Measurements from ENCODE around the gene MAGEB2. TPM values are rescaled to one million over a fixed set of nuclear protein-coding genes. Genes with fewer than 3 reads are reported as not detected.
"Not testable (repeated sequence)": the region's sequence is repeated elsewhere in the genome, so short reads cannot be mapped to it uniquely, and the experiment has no call there.

MAGEB2 gene
- total RNA-seq (2012; rRNA removed), result not detected in 2 replicates

GRCh38 chrX:30215357-30215843 lies at the start of gene MAGEB2:
MAGEB2 (plus strand) TSS chrX:30215563; CDS start chrX:30218581, 3,018 bp downstream.
- H3K4me3 ChIP-seq (ENCODE audit: low read length), result no peak within 1 kb of the TSS

GRCh38 chrX:30170900-30171299 lies 44.5 kb upstream of the MAGEB2 start:
- Histone ChIP-seq H3K27me3 (ENCODE audit: control insufficient read depth, insufficient read depth, low read length) (no peaks in the 10 kb centered on the region), H3K36me3 (ENCODE audit: insufficient read depth, low read length) (no peaks in the 10 kb centered on the region), H3K9ac (ENCODE audit: low read depth, low read length) (no peak overlapping the region), H3K4me3 (ENCODE audit: low read length) (no peak overlapping the region), H3K4me2 (ENCODE audit: low read length) (no peak overlapping the region), H3K4me1 (ENCODE audit: control insufficient read depth, insufficient read depth, low read length) (no peaks in the 10 kb centered on the region), H3K9me3 (replicated peaks; ENCODE audit: low read length) (no peaks in the 10 kb centered on the region)

More at GRCh38 chrX:30215357-30215843, at the start of gene MAGEB2:
- H3K27me3 ChIP-seq (ENCODE audit: control insufficient read depth, insufficient read depth, low read length), result no peaks in the 10 kb centered on the region
- H3K36me3 ChIP-seq (ENCODE audit: insufficient read depth, low read length), result no peaks in the 10 kb centered on the region
- H3K4me2 ChIP-seq (ENCODE audit: low read length), result no peak within 1 kb of the TSS
- H3K4me1 ChIP-seq (ENCODE audit: control insufficient read depth, insufficient read depth, low read length), result no peaks in the 10 kb centered on the region
- H3K9me3 ChIP-seq (replicated peaks; ENCODE audit: low read length), result no peaks in the 10 kb centered on the region
- no peak within 1 kb of the TSS for H3K9ac ChIP-seq (ENCODE audit: low read depth, low read length)

- Histone ChIP-seq H3K4me3 (ENCODE audit: low read length) (no peak overlapping the region), H3K9ac (ENCODE audit: low read depth, low read length) (no peak overlapping the region), H3K4me2 (ENCODE audit: low read length) (no peak overlapping the region), H3K4me1 (ENCODE audit: control insufficient read depth, insufficient read depth, low read length) (no peaks in the 10 kb centered on the region), H3K9me3 (replicated peaks; ENCODE audit: low read length) (no peaks in the 10 kb centered on the region), H3K36me3 (ENCODE audit: insufficient read depth, low read length) (no peaks in the 10 kb centered on the region), H3K27me3 (ENCODE audit: control insufficient read depth, insufficient read depth, low read length) (no peaks in the 10 kb centered on the region)
These were observed 34.0 kb upstream of the MAGEB2 start for GRCh38 chrX:30181353-30181752.

GRCh38 chrX:30183554-30183953 lies 31.8 kb upstream of the MAGEB2 start:
- H3K9me3 ChIP-seq (replicated peaks; ENCODE audit: low read length), result no peaks in the 10 kb centered on the region
- no peak overlapping the region for H3K9ac ChIP-seq (ENCODE audit: low read depth, low read length)
- no peaks in the 10 kb centered on the region for H3K27me3 ChIP-seq (ENCODE audit: control insufficient read depth, insufficient read depth, low read length)
- no peak overlapping the region for H3K4me2 ChIP-seq (ENCODE audit: low read length)
- no peaks in the 10 kb centered on the region for H3K36me3 ChIP-seq (ENCODE audit: insufficient read depth, low read length)
- H3K4me3 ChIP-seq (ENCODE audit: low read length), result no peak overlapping the region
- no peaks in the 10 kb centered on the region for H3K4me1 ChIP-seq (ENCODE audit: control insufficient read depth, insufficient read depth, low read length)

GRCh38 chrX:30190426-30190825 lies 24.9 kb upstream of the MAGEB2 start:
- Histone ChIP-seq H3K9me3 (replicated peaks; ENCODE audit: low read length) (no peaks in the 10 kb centered on the region), H3K4me1 (ENCODE audit: control insufficient read depth, insufficient read depth, low read length) (no peaks in the 10 kb centered on the region), H3K4me3 (ENCODE audit: low read length) (no peak overlapping the region), H3K4me2 (ENCODE audit: low read length) (no peak overlapping the region), H3K27me3 (ENCODE audit: control insufficient read depth, insufficient read depth, low read length) (no peaks in the 10 kb centered on the region), H3K36me3 (ENCODE audit: insufficient read depth, low read length) (no peaks in the 10 kb centered on the region), H3K9ac (ENCODE audit: low read depth, low read length) (no peak overlapping the region)

- H3K27me3 ChIP-seq (ENCODE audit: control insufficient read depth, insufficient read depth, low read length); H3K4me3 ChIP-seq (ENCODE audit: low read length); H3K4me1 ChIP-seq (ENCODE audit: control insufficient read depth, insufficient read depth, low read length); H3K9ac ChIP-seq (ENCODE audit: low read depth, low read length); H3K9me3 ChIP-seq (replicated peaks; ENCODE audit: low read length); H3K4me2 ChIP-seq (ENCODE audit: low read length); H3K36me3 ChIP-seq (ENCODE audit: insufficient read depth, low read length): not testable (repeated sequence)
These were observed 21.5 kb upstream of the MAGEB2 start for GRCh38 chrX:30193910-30194309.

- H3K36me3 ChIP-seq (ENCODE audit: insufficient read depth, low read length), result no peaks in the 10 kb centered on the region
These were observed 19.0 kb upstream of the MAGEB2 start for GRCh38 chrX:30196322-30196721.

GRCh38 chrX:30212172-30212571 lies 3.2 kb upstream of the MAGEB2 start:
- Histone ChIP-seq H3K4me3 (ENCODE audit: low read length) (no peak overlapping the region), H3K4me2 (ENCODE audit: low read length) (no peak overlapping the region), H3K27me3 (ENCODE audit: control insufficient read depth, insufficient read depth, low read length) (no peaks in the 10 kb centered on the region), H3K36me3 (ENCODE audit: insufficient read depth, low read length) (no peaks in the 10 kb centered on the region), H3K9ac (ENCODE audit: low read depth, low read length) (no peak overlapping the region), H3K4me1 (ENCODE audit: control insufficient read depth, insufficient read depth, low read length) (no peaks in the 10 kb centered on the region), H3K9me3 (replicated peaks; ENCODE audit: low read length) (no peaks in the 10 kb centered on the region)

More at GRCh38 chrX:30196322-30196721, 19.0 kb upstream of the MAGEB2 start:
- Histone ChIP-seq H3K9ac (ENCODE audit: low read depth, low read length) (no peak overlapping the region), H3K4me2 (ENCODE audit: low read length) (no peak overlapping the region), H3K4me1 (ENCODE audit: control insufficient read depth, insufficient read depth, low read length) (no peaks in the 10 kb centered on the region), H3K4me3 (ENCODE audit: low read length) (no peak overlapping the region), H3K9me3 (replicated peaks; ENCODE audit: low read length) (no peaks in the 10 kb centered on the region), H3K27me3 (ENCODE audit: control insufficient read depth, insufficient read depth, low read length) (no peaks in the 10 kb centered on the region)

- Histone ChIP-seq H3K4me1 (ENCODE audit: control insufficient read depth, insufficient read depth, low read length) (no peaks in the 10 kb centered on the region), H3K4me3 (ENCODE audit: low read length) (no peak overlapping the region), H3K27me3 (ENCODE audit: control insufficient read depth, insufficient read depth, low read length) (no peaks in the 10 kb centered on the region), H3K9ac (ENCODE audit: low read depth, low read length) (no peak overlapping the region), H3K36me3 (ENCODE audit: insufficient read depth, low read length) (no peaks in the 10 kb centered on the region), H3K4me2 (ENCODE audit: low read length) (no peak overlapping the region), H3K9me3 (replicated peaks; ENCODE audit: low read length) (no peaks in the 10 kb centered on the region)
These were observed 2.1 kb downstream of the MAGEB2 start for GRCh38 chrX:30217465-30217864.

GRCh38 chrX:30219372-30219771 lies 4.0 kb downstream of the MAGEB2 start:
- H3K9me3 ChIP-seq (replicated peaks; ENCODE audit: low read length), result no peaks in the 10 kb centered on the region
- no peak overlapping the region for H3K9ac ChIP-seq (ENCODE audit: low read depth, low read length)
- H3K4me3 ChIP-seq (ENCODE audit: low read length), result no peak overlapping the region

GRCh38 chrX:30220661-30221060 lies 5.3 kb downstream of the MAGEB2 start:
- Histone ChIP-seq H3K9me3 (replicated peaks; ENCODE audit: low read length) (no peaks in the 10 kb centered on the region), H3K27me3 (ENCODE audit: control insufficient read depth, insufficient read depth, low read length) (no peaks in the 10 kb centered on the region), H3K9ac (ENCODE audit: low read depth, low read length) (no peak overlapping the region), H3K4me3 (ENCODE audit: low read length) (no peak overlapping the region), H3K4me1 (ENCODE audit: control insufficient read depth, insufficient read depth, low read length) (no peaks in the 10 kb centered on the region), H3K36me3 (ENCODE audit: insufficient read depth, low read length) (no peaks in the 10 kb centered on the region), H3K4me2 (ENCODE audit: low read length) (no peak overlapping the region)

More at GRCh38 chrX:30219372-30219771, 4.0 kb downstream of the MAGEB2 start:
- H3K4me1 ChIP-seq (ENCODE audit: control insufficient read depth, insufficient read depth, low read length), result no peaks in the 10 kb centered on the region
- H3K36me3 ChIP-seq (ENCODE audit: insufficient read depth, low read length), result no peaks in the 10 kb centered on the region
- no peaks in the 10 kb centered on the region for H3K27me3 ChIP-seq (ENCODE audit: control insufficient read depth, insufficient read depth, low read length)
- no peak overlapping the region for H3K4me2 ChIP-seq (ENCODE audit: low read length)

GRCh38 chrX:30224536-30224935 lies 9.2 kb downstream of the MAGEB2 start:
- Histone ChIP-seq H3K4me1 (ENCODE audit: control insufficient read depth, insufficient read depth, low read length) (no peaks in the 10 kb centered on the region), H3K4me2 (ENCODE audit: low read length) (no peak overlapping the region), H3K27me3 (ENCODE audit: control insufficient read depth, insufficient read depth, low read length) (no peaks in the 10 kb centered on the region), H3K9ac (ENCODE audit: low read depth, low read length) (no peak overlapping the region), H3K4me3 (ENCODE audit: low read length) (no peak overlapping the region), H3K9me3 (replicated peaks; ENCODE audit: low read length) (no peaks in the 10 kb centered on the region), H3K36me3 (ENCODE audit: insufficient read depth, low read length) (no peaks in the 10 kb centered on the region)
